Midbrain (tissue), 1 donor: ENCODE measurements around the gene FRS3.
A peak's percentile ranks its signal among the peaks of the same experiment; 100 is the strongest.
"Not testable (repeated sequence)": the region's sequence is repeated elsewhere in the genome, so short reads cannot be mapped to it uniquely, and the experiment has no call there.

Experiments
- DNase-seq: peaks from one replicate; lab custom pipeline; 2025; lab: John Stamatoyannopoulos, UW

Gene FRS3

GRCh38 chr6:41779788-41780550, at the start of gene FRS3:
TSS of gene FRS3 (minus strand) at chr6:41779900. CDS start at chr6:41776987, 2,913 bp downstream.
- peak; percentile 99 for DNase-seq

- DNase-seq, result no peak
Measured at GRCh38 chr6:41826343-41827022, 46.8 kb upstream of the FRS3 start.

DNA sequence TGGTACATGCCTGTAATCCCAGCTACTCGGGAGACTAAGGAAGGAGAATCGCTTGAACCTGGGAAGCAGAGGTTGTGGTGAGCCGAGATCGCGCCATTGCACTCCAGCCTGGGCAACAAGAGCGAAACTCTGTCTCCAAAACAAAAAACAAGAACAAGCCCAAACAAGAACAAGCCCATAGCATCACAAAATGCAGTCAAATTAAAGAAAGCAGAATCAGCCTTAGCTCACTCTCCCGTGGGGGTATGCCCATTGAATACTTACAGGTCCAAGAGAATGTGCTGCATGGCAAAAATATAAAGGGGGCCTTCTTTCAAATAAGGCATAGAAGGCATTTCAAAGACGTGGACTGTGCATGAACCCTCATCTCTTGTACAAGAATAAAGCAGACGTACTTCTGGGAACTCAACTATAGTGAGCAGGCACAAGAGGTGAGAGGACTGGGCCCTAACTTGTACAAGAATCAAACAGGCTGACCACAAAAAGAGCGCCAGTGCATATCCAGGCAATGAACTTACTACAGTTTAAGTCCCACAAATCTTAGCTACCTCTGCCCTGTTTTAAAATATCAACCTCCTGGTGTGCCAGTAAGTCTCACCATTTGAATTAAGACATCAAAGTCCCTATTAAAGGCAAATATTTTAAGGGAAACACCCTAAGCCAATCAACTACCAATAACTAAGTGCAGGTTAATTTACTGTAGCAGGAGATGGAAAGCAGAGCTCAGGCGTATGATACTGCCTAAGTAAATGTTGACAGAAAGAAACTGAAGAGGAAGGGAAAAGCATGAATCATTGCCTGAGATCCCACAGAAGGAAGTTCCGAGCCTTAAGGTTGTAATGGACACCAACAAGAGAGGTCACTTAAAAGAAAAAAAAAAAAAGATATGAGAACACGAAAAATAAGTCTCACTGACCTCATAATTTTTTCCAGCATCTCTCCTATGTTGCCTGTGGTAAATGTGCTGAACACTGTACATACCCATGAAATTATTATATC, 45.2 kb upstream of the FRS3 start:
- no peak for DNase-seq

- no peak for DNase-seq
Measured at GRCh38 chr6:41823178-41823577, 43.5 kb upstream of the FRS3 start.

DNA sequence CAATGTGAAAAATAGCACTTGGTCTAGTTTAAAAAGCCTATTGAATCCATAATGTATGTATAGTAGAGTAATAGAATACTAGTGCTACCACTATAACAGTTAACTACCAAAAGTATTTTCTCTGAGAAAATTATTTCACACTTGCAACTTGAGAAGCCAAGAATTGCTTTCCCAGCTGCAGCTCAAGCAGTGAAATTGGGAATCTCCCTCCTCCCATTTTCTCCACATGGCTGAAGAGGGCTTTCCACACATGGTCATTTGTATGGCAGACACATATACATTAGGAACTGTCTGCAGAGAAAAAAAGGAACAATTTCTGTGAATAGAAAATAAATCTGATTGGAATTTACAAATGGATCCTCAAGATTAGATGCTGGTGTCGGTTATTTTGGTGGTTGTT, 42.3 kb upstream of the FRS3 start:
- DNase-seq, result no peak

- DNase-seq, result no peak
Measured at GRCh38 chr6:41821266-41821665, 41.6 kb upstream of the FRS3 start.

- no peak for DNase-seq
Measured at GRCh38 chr6:41818271-41819054, 38.8 kb upstream of the FRS3 start.

DNA sequence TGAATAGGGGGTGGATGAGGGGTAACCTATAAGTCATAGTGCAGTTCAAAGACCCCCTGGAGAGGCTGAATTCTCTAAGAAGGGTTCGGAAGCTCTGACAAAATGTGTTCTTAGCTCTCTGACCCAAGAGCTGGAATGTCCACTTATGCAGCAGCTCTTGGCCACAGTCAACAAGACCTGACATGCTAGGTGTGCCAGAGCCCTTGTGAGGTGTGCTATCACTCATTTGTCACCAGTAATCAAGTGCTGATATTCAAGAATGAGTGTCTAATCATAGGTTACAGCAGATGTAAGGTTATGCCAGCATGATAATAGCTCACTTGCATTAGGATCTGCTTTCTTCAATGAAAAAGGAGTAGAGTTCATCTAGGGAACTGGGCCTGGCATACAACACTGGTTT, 35.9 kb upstream of the FRS3 start:
- DNase-seq, result no peak

DNA sequence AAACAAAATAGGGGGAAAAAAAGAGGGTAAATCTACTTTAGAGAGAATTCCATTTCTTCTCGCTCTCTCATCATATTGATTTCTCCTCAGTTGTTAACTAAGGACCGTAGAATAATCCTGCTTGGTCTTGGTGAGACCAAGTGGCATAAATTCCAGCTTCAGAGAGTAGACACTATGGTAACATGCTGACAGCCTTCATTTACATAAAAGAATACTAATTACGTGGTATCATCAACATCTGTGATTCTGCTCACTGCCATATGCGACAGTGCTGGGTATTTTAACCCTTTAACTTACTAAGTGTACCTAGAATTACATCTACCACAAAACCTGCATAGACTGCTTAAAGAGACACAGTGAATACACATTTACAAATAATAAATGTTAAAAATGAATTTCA, 34.9 kb upstream of the FRS3 start:
- DNase-seq, result no peak

- no peak for DNase-seq
Measured at GRCh38 chr6:41813956-41814355, 34.3 kb upstream of the FRS3 start.

DNA sequence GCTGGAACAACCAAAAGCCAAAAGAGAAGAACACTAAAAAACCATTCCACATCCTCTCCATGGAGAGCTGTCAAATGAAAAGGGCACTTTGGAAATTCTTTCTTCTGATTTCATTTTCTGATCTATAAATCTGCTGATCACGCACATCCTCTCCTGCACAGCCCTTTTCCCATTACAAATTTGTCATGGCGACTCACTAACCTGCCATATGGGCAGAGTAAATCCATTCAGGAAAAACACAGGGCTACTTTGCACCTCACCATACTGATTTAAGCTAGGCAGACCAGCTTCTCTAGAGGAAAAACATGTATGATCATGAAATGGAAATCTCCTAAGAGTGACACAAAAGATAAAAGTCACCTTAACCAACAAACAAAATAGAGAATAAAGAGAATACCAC, 33.8 kb upstream of the FRS3 start:
- no peak for DNase-seq

- DNase-seq, result not testable (repeated sequence)
Measured at GRCh38 chr6:41811946-41812345, 32.2 kb upstream of the FRS3 start.

DNA sequence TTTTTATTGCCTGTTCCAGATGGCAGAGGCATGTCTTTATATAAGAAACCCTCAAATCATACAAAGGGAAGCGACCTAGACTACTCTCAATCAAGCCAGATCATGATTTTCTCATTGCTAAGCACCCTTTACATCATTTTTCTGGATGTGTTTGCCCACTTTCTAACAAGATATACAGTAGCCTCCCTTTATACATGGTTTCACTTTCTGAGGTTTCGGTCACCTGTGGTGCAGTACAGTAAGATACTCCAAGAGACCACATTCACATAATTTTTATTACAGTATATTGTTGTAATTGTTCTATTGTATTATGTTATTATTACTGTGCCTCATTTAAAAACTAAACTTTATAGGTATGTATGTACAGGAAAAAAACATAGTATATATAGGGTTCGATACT, 31.4 kb upstream of the FRS3 start:
- DNase-seq, result no peak

- DNase-seq, result no peak
Measured at GRCh38 chr6:41805830-41806774, 26.4 kb upstream of the FRS3 start.

GRCh38 chr6:41801380-41801779, 21.7 kb upstream of the FRS3 start:
- DNase-seq, result no peak

- no peak for DNase-seq
Measured at GRCh38 chr6:41799559-41799911, 19.8 kb upstream of the FRS3 start.

DNA sequence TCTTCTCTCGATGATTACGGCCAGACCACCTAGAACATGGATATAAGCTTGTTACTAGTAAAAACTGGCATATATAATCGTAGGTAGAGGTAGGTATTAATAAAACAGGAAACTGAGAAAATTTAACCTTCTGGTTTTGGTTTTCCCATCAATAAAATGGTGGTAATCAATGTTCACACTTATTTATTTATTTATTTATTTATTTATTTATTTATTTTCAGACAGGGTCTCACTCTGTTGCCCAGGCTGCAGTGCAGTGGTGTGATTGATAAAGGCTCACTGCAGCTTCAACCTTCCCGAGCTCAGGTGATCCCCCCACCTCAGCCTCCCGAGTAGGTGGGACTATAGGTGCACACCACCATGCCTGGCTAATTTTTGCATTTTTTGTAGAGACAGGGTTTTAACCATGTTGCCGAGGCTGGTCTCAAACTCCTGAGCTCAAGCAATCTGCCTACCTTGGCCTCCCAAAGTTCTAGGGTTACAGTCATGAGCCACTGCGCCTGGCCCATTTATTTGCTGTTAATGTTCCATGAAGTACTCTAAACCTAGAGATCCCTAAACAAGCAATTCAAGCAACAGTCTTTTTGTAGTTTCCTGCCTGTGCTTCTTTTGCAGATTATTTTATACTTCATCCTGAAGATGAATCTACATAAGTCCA, 19.3 kb upstream of the FRS3 start:
- no peak for DNase-seq

DNA sequence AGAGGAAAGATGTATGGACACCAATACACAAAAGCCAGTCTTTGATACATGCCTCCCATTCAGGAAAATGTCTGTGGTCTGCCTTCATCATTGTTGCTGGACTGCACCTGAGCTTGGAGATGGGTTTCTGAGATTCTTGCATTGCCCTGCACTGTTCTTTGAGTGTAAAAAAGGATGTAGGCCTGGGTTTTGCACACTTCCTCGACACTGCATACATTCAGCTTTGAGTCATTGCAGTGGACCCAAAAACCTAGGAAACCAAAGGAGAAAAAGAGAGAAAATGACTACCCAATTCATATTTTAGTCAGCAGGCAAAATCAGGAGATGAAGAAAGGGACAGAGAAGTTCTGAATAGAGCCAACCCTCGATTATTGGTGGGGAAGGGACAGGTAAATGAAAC, 16.8 kb upstream of the FRS3 start:
- no peak for DNase-seq

DNA sequence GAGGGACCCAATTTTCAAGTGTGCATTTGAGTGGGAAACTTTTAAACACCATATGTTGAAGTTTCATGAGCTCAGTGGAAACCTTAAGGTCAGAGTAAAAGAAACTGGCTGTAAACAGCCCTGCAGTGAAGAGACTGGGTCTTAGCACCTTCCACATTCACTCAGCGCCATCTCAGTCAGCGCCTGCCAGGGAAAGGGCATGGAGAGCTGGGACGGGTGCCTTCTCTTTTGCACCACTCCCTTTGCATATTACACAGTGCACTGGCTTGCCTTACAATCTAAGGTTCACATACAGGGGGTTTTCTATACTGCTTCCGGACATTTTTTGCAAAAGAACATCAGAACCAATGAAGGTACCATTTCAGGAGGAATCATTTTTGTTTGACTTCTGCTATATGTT, 12.3 kb upstream of the FRS3 start:
- DNase-seq, result no peak

GRCh38 chr6:41791305-41791704, 11.6 kb upstream of the FRS3 start:
- no peak for DNase-seq
